ENCODE data around the gene TMEM161B.
"Not testable (repeated sequence)": the region's sequence is repeated elsewhere in the genome, so short reads cannot be mapped to it uniquely, and the experiment has no call there.

The TMEM161B gene

DNA sequence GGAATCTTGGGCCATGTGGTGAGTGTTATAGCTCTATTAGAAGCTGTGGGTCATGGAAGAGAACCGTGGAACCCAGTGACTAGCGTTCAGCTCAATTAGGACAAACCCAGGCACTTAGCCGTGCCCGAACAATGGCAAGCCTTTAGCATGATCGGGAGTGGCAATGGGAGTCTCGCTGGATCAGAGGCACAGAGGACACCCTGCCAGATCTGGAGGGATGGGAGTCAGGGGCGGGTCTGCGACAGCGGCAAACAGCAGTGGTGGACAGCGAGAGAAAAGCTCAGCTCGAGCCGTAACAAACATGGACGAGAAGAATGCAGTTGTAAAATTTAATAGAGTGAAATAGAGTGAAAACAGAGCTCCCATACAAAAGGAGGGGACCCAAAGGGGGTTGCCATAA is 91.2 kb downstream of the TMEM161B start:
- DNase-seq = not testable (repeated sequence)

DNA sequence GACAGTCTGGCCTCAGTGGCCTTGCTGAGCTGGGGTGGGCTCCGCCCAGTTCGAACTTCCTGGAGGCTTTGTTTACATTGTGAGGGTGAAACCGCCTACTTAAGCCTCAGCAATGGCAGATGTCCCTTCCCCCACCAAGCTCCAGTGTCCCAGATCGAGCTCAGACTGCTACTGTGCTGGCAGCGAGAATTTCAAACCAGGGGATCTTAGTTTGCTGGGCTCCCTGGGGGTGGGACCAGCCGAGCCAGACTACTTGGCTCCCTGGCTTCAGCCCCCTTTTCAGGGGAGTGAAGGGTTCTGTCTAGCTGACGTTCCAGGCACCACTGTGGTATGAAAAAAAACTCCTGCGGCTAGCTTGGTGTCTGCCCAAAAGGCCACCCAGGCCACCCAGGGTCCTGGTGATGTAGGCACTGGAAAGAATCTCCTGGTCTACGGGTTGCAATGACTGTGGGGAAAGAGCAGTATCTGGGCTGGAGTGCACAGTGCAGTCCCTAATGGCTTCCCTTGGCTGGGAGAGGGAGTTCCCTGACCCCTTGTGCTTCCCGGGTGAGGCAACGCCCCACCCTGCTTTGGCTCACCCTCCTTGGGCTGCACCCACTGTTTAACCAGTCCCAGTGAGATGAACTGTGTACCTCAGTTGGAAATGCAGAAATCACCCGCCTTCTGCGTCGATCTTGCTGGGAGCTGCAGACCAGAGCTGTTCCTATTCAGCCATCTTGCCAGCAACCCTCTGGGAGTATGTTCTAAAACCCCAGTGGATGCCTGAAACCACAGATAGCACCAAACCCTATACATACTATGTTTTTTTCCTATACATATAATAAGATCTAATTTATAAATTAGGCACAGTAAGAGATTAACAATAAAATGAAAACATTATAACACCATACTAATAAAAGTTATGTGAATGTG is 95.5 kb downstream of the TMEM161B start:
- no peak for DNase-seq

DNA sequence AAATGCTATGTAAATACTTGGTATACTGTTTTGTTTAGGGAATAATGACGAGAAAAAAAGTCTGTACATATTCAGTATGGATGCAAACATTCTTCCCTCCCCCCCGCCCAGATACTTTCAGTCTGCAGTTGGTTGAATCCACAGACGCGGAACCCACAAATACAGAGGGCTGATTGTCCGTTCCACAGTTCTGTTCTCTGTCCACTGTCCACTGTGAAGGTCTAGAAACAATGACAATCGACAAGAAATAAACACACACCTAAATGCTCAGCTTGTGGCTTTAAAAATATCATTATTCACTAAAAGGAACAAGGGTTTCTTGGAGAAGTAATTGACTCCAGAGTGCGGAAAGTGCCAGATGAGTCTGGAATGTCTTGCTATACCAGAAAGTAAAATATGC is 109.1 kb downstream of the TMEM161B start:
- peak; percentile 61 for DNase-seq

DNA sequence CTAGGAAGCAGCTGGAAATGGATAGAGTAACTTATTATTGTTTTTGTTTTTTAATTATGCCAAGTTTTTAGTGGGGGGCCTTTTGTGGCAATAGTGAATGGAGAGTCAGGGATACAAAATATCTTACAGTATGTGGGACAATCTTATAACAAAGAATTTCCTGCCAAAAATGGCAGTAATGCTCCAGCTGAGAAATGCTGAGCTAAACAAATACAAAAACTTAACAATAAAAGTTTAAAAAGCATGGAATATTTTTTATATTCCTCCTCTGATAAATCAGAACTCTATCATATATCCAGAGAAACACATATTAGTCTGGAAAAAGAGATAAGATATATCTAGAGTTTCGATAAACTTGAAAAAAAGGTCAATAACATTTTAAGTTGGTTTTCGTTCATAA is 110.6 kb downstream of the TMEM161B start:
- no peak for DNase-seq

DNA sequence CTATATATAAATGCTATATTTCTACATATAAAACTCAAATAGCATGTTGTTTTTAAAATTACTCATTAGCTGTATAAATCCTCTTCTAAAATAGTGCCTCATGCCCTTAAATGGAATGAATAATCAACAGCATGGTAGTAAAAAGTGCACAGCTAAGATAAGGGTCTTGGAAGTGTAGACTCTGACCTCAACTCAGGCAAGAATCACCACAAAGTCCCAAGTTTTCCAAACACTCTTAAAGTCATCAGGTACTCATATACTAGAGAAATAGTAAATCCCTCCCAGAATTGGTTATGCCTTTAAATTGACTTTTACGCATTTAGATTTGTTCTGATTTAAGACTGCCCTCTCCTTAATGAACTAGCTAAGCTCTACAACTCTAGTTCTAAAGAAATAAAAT is 113.8 kb downstream of the TMEM161B start:
- DNase-seq = no peak

DNA sequence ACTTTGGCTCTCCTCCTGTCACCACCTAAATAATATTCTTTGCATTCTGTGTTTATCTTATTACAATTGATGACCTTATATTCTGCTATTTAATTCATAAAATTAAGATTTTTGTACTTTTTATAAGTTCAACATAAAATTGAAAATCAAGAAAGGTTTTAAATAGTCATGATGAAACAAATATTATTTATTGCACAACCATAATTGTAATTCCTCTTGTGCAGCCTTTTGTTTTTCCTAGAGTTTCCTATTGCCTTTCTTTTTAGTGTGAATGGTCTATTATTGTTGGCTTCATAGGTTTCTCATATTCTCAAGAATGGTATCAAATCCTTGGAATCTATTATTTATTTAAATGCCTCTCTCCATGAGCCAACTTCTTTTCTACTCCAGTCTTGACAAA is 117.9 kb downstream of the TMEM161B start:
- no peak for DNase-seq

DNA sequence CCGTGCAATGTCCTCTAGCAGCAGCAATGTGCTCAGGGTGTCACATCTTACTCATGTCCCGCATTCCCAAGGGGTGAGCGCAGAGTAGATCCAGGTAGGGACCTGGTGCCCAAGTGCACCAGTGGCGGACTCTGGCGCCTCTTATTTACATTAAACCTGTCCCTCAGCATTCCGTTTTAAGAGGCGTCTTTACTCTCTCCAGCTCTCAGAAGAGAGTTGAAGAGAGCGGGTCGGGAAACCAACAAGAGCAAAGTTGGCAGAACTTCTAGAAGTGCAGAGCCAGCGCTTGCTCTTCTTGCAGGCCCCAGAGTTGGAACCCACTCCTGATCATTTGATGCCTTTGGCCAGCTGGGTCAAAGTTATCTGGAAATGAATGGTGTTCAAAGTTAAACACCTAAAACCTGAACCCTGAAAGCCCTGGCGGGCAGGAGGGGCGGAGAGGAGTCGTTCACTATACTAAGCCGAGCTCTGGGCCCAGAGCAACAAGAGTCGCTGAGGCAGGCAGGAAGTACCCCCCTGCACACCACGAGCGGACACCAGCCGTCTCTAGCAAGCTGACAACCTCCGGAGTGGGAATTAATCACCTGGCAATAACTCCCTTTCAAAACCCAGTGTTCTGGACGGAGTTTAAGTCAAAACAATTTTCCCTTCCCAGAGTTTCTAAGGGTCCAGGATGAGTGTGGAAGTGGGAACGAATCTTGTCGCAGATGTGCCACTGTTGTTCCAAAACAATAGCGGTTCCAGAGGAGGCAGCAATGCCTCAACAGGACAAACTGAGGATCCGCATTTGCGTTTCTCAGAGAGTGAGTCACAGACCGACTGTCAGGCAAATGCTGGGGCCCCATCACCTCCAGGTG is 122.8 kb downstream of the TMEM161B start:
- peak; percentile 56 for DNase-seq

DNA sequence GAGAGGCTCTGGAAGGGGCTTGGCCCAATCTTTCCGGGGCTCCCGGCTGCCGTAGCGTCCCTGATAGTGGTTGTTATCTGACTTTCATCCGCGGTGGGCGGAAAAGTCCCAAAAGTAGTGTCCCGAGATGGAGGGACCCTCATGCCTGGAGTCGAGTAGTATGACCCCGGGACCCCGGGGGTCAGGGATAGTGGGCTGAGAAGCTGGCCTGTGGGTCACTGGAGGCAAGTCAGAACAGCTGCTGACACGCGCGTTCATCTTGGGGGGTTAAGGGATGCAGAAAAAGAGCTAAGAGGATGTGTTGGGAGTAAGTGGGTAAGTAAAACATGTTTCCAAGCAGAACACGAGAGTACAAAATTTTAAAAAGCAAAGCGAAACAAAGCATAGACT is 123.4 kb downstream of the TMEM161B start:
- DNase-seq = no peak

Data from midbrain (tissue), 1 donor.